ENCODE data around the gene CDK6. TPM values are rescaled to one million over a fixed set of nuclear protein-coding genes. Genes with fewer than 3 reads are reported as not detected.

The CDK6 gene
- total RNA-seq, 1 experiment from 2014 or later, result 41.4 TPM

- TF ChIP-seq TCF7L2 (IDR thresholded peaks at IDR 0.05; ENCODE audit: borderline replicate concordance, extremely low read depth, insufficient read depth, insufficient read length), result no peak
Measured at GRCh38 chr7:92602352-92603088, 233.9 kb downstream of the CDK6 start (continued).

GRCh38 chr7:92598310-92598981 lies 237.9 kb downstream of the CDK6 start:
- no peak for ATAC-seq
- TF ChIP-seq JUND (IDR thresholded peaks at IDR 0.05) (no peak), FOSL1 (IDR thresholded peaks at IDR 0.05; ENCODE audit: low read depth) (no peak), ZNF274 (IDR thresholded peaks at IDR 0.05; ENCODE audit: low read depth, low read length) (no peak), SP1 (IDR thresholded peaks at IDR 0.05; ENCODE audit: low read depth) (no peak), CEBPB (IDR thresholded peaks at IDR 0.05; ENCODE audit: low read depth) (no peak), REST (IDR thresholded peaks at IDR 0.05; ENCODE audit: low read depth) (no peak), CTCF (IDR thresholded peaks at IDR 0.05 in 2 of 3, conservative IDR thresholded peaks at IDR 0.05 in 1 of 3; ENCODE audit: borderline replicate concordance in 1 of 3, insufficient read depth in 1 of 3, low read depth in 2 of 3, low read length in 2 of 3) (no peak), CBX3 (IDR thresholded peaks at IDR 0.05; ENCODE audit: low read depth) (no peak), ZBTB33 (IDR thresholded peaks at IDR 0.05; ENCODE audit: extremely low read depth, insufficient replicate concordance, low read length) (no peak)

More at GRCh38 chr7:92598310-92598981, 237.9 kb downstream of the CDK6 start:
- Histone ChIP-seq H3K36me3 (ENCODE audit: control insufficient read depth in 1 of 2, insufficient read depth in 2 of 2, low read length in 2 of 2) (no peaks in the 10 kb centered on the region), H3K9me3 (ENCODE audit: control insufficient read depth in 1 of 2, insufficient read depth in 1 of 2, low read depth in 1 of 2, low read length in 2 of 2) (no peaks in the 10 kb centered on the region), H2AFZ (ENCODE audit: low read depth, low read length, poor library complexity, severe bottlenecking) (no peak overlapping the region), H3K4me3 (replicated peaks in 1 of 2; ENCODE audit: low read depth in 1 of 2, low read length in 2 of 2) (no peak overlapping the region), H3K4me2 (ENCODE audit: low read length) (no peak overlapping the region), H4K20me1 (ENCODE audit: insufficient read depth) (no peaks in the 10 kb centered on the region), H3K27me3 (ENCODE audit: insufficient read depth, low read length) (no peaks in the 10 kb centered on the region), H3K4me1 (ENCODE audit: control insufficient read depth in 1 of 2, insufficient read depth in 2 of 2, low read length in 2 of 2) (peaks cover 0 to 10% of the 10 kb centered on the region in 2 experiments; a peak in 2 of 4 replicates), H3K27ac (ENCODE audit: low read depth, low read length) (no peak overlapping the region), H3K79me2 (ENCODE audit: insufficient read depth, low read length) (no peaks in the 10 kb centered on the region), H3K9me2 (ENCODE audit: insufficient read depth) (no peaks in the 10 kb centered on the region), H3K9ac (ENCODE audit: low read length) (no peak overlapping the region)
- ChIA-PET RAD21 (ENCODE audit: low non-redundant PET in 1 of 2, low total read pairs in 2 of 2, uncharacterized antibody in 2 of 2, unreplicated experiment in 2 of 2) (no interaction called here), POLR2A (no interaction called here), CTCF (interaction anchor here (0.9 kb wide), 1 partner anchor 8 kb away, joined by 3 read pairs; the partner anchor contains the start of gene FAM133B)
- no peak for DNase-seq (ENCODE audit: low read depth, low spot score)
- BruUV-seq (replicated peaks), result no TSS peak
- intact Hi-C loops (cut with micrococcal nuclease), result no loop called here

Data from HCT116 (cell line).